NCI-H187 (cell line): Measurements from ENCODE around the gene GALNTL6.
"Not testable (repeated sequence)": the region's sequence is repeated elsewhere in the genome, so short reads cannot be mapped to it uniquely, and the experiment has no call there.

Experiments used
- DNase-seq, 2 experiments: peaks; one replicate each; lab custom pipeline; 2025; lab: John Stamatoyannopoulos, UW

The GALNTL6 gene

DNA sequence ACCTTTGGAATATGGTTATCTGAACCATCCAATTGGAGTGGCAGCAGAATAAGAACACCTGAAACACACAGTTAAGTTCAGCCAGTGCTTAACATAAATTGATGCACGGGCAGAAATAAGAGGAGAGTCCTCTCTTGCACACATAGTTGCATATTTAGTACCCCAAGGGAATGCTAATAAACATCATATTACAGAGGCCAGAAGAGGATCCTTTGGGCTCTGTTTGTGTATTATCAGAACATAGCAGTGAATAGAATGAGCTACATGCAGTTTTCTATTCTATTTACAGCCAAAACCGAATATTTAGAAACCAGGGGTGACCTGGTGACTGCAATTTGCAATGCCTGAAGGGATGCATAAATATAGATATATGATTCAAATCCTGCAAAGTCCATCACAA is 1054.6 kb downstream of the GALNTL6 start:
- DNase-seq = no peak

DNA sequence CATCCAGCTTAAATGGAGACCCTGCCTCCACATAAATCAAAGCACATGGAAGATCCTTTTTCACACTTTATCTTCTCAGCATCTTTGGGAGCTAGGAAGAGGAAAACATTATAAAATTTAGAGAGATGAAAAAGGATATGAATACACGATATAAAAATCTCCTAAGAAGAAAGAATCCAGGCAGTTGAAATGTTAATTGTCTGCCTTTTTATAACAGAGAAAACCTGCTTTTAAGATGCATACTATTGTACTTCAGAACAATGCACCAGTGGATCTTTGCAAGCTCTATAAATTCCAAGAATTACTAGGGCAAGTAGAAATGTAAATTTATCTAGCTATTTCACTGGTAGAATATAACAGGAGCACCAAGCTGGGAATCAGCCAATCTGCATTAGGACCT is 1055.1 kb downstream of the GALNTL6 start:
- DNase-seq = no peak

DNA sequence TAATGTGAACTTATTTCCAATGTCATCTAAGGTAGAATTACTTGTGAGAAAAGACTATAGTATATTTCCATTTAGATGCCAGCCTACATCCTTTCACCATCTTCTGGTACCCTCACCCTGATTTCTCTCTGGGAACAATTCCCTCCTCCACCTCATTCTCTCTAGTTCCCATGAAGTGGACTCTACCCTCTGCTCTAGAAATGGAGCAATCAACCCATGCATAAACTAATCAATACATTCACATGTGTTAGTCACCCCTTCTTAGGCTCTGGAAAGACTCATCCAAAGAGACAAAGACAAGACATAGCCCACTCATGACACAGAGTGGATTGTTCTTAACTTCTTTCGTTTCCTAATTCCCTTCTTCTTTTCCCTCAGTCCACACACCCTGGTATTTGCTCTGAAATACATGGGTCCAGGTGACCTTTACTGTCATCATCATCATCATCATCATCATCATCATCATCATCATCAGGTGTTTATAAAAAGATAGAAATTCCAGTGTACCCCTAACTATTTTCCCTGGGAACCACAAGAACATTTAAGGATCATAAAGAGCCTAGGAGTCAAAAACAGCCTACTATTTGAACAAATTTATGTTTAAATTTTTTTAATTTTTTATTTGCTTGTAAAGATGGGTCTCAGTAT is 1056.5 kb downstream of the GALNTL6 start:
- DNase-seq = no peak

DNA sequence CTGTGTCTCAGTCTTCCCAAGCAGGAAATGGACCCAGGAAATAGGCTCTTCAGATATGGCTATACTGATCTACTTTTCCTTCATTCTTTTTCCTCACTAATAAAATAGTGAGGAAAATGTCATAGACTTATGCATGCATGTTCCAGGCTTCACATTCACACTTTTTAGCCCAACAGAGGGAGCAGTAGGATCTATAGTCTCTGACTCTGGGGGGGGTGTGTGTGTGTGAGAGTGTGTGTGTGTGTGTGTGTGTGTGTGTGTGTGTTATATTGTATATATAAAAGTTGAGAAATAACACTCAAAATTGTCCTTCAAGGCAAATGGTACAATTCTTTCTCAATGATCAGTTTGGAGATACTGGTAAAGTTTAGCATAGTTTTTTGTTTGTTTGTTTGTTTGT is 1058.2 kb downstream of the GALNTL6 start:
- no peak for DNase-seq

GRCh38 chr4:172874944-172875343 is 1061.7 kb downstream of the GALNTL6 start:
- no peak for DNase-seq

DNA sequence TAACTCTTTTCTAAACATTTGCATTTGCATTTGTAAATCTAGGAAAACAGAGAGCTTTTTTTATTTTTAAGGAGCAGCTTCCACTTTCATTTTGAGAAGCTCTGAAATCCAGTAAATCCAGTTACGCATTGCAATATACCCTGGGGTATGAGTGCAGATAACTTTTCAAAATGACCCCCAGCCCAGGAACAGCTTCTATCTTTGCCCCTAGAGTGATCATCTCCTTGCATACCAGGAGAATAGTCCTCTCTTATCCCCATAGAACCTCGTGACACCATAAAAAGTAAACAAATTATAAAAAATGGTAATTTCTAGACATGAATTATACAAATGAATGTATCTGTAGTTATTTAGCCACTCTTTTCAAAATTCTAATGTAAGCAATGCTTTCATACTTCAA is 1063.2 kb downstream of the GALNTL6 start:
- DNase-seq = no peak

GRCh38 chr4:172881645-172882044 is 1068.4 kb downstream of the GALNTL6 start:
- no peak for DNase-seq

GRCh38 chr4:172887358-172887757 is 1074.2 kb downstream of the GALNTL6 start:
- not testable (repeated sequence) for DNase-seq

DNA sequence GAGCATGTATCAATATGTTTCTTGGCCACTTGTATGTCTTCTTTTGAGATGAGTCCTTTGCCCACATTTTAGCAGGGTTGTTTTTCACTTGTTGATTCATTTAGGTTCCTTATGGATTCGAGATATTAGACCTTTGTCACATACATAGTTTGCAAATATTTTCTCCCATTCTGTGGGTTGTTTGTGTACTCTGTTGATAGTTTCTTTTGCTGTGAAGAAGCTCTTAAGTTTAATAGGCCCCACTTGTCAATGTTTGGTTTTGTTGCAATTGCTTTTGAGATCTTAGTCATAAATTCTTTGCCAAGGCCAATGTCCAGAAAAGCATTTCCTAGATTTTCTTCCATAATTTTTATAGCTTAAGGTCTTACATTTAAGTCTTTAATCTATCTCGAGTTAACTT is 1074.8 kb downstream of the GALNTL6 start:
- no peak for DNase-seq

GRCh38 chr4:172892300-172892699 is 1079.1 kb downstream of the GALNTL6 start:
- no peak for DNase-seq

DNA sequence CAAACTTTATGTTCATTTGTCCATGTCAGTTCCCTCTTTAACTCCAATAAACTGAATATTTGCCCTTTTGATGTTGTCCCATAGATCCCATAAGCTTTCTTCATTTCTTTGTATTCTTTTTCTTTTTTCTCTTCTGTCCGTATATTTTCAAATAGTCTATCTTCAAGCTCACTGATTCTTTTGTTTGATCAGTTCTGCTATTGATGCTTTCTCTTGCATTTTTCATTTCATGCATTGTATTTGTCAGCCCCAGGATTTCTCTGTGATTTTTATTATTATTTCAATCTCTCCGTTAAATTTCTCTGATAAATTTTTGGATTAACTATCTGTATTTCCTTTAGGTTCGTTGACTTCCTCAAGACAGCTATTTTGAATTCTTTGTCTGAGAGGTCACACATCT is 1082.5 kb downstream of the GALNTL6 start:
- no peak for DNase-seq

DNA sequence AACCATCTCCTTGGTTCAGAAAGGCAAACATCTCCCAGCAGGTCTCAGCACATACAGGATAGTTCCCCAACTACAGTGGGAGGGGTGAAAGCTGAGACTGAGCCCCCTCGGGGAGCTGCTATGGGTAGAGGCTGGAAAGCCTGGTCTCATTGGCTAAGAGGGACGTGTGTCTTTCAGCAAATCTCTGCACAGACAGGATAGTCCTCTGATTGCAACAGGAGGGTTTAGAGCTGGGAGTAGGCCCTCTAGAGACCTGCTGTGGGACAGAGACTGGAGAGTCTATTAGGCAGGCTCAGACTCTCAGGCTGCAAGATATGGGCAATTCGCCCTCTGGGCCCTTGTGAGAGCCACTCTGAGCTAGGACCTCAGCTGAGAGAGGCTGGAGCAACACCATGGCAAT is 1083.8 kb downstream of the GALNTL6 start:
- no peak for DNase-seq

GRCh38 chr4:172898715-172899114 is 1085.5 kb downstream of the GALNTL6 start:
- DNase-seq = no peak

- no peak for DNase-seq
These were observed 1086.7 kb downstream of the GALNTL6 start for GRCh38 chr4:172899861-172900260.

GRCh38 chr4:172900900-172901299 is 1087.7 kb downstream of the GALNTL6 start:
- DNase-seq = no peak

GRCh38 chr4:172912468-172912867 is 1099.3 kb downstream of the GALNTL6 start:
- not testable (repeated sequence) for DNase-seq

GRCh38 chr4:172917403-172917802 is 1104.2 kb downstream of the GALNTL6 start:
- not testable (repeated sequence) for DNase-seq

DNA sequence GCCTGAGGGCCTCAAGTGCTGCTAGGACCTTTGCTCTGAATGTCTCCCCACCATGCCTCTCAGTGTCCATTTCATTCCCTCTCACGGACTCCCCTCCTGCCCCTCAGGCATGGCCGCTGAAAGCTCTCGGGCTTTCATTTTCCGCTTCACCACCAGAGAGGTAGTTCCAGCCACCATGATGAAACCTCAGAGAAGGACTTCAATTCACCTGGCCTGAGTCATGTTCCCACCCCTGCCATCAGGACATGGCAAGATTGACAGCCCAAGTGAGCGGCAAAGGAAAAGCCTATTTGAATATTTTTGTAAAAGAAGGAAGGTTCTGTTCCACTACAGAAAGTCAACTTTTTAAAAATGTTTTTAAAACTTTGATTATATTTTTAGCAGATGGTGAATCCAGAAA is 1106.1 kb downstream of the GALNTL6 start:
- DNase-seq = no peak

DNA sequence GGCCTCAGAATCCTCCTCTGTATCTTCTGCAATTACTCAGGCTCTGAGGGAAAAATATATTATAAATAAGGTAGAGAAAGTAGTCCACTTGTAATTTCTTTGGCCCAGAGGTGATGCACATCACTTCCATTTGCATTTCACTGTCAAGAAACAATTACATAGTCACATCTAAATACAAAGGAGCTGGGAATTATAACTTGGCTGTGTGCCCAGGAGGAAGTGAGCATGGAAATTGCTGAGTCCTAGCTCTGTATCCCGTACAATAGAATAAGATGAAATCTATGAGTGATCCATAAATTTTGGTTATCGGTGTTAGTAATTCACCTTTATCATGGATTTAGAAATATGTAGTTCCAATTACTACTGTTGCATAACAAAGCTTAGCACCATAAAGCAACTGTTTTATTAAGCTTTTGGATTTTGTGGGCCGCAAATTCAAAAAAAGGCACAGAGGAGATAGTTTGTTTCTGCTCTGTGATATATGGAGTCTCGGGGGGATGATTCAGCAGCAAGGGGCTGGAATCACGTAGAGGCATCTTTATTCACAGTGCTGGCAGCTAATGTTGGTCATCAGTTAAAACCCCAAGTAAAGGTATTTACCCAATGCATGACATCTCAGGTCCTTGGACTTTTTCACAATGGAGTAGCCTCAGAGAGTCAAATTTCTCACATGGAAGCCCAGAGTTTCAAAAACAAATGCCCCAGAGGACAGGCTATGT is 1114.1 kb downstream of the GALNTL6 start:
- no peak for DNase-seq

- DNase-seq = no peak
These were observed 1115.1 kb downstream of the GALNTL6 start for GRCh38 chr4:172928347-172928746.

GRCh38 chr4:172938072-172938829 is 1125.0 kb downstream of the GALNTL6 start:
- no peak for DNase-seq

- DNase-seq = no peak
These were observed 1125.7 kb downstream of the GALNTL6 start for GRCh38 chr4:172938870-172939269.

DNA sequence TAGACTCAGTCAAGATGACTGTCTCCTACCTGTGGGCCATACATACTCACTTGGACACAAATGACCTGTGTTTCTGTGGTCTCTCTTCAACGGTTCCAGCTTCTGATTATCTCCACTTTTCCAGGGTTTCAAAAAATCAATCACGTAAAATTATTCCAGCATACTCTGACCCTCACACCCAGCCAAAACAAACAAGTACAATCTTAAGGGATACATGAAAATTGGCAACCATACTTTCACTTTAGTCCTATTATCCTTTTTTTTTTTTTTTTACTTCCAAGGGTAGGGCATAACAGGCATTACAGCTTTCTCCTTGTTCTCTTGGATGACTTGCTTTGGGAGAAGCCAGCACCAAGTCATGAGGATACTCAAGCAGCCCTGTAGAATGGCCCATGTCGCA is 1129.6 kb downstream of the GALNTL6 start:
- DNase-seq = no peak
